HL-60 (cell line): Measurements from ENCODE around the gene TACC3.
A peak's percentile ranks its signal among the peaks of the same experiment; 100 is the strongest.

Experiments
- DNase-seq, 2 experiments: peaks; one replicate each; pipeline ENCODE4 v3.0.0-alpha.2; 2010 to 2020; ENCODE audit warnings: low read depth in 1 of 2, low spot score in 1 of 2
- H3K27ac ChIP-seq: fragments of 250-450 bp; sonication (Bioruptor Pico); replicated peaks from 2 replicates; pipeline ENCODE4 v1.5.1; 2020; ENCODE audit warnings: mild to moderate bottlenecking, moderate library complexity
- H3K27me3 ChIP-seq: fragments of 250-450 bp; sonication (Bioruptor Pico); 2 replicates; pipeline ENCODE4 v1.5.1; 2021; ENCODE audit warnings: mild to moderate bottlenecking, moderate library complexity; ENCODE audit not compliant: insufficient read depth, poor library complexity, severe bottlenecking
- H3K4me3 ChIP-seq: replicated peaks from 2 replicates; pipeline ENCODE4 v1.5.1; 2011; ENCODE audit warnings: mild to moderate bottlenecking, control low read depth, low read length; ENCODE audit not compliant: insufficient read depth
- GABPA ChIP-seq: IDR thresholded peaks from 2 replicates; pipeline ENCODE4 v1.6.1; 2012; ENCODE audit warnings: low read depth
- POLR2AphosphoS5 ChIP-seq: IDR thresholded peaks from 2 replicates; pipeline ENCODE4 v1.6.1; 2012; ENCODE audit warnings: low read depth
- SPI1 ChIP-seq: IDR thresholded peaks from 2 replicates; pipeline ENCODE4 v1.6.1; 2012; ENCODE audit warnings: low read depth, mild to moderate bottlenecking, borderline replicate concordance
- TF ChIP-seq, protein P1 (sequence below): IDR thresholded peaks from 2 replicates; pipeline ENCODE4 v1.6.1; 2012; ENCODE audit warnings: low read depth; ENCODE audit not compliant: insufficient replicate concordance
- TF ChIP-seq, protein P2 (sequence below): IDR thresholded peaks from one replicate; pipeline ENCODE4 v1.5.1; 2011; ENCODE audit warnings: low read length, control low read depth, inconsistent platforms; ENCODE audit not compliant: insufficient read depth

The TACC3 gene

DNA sequence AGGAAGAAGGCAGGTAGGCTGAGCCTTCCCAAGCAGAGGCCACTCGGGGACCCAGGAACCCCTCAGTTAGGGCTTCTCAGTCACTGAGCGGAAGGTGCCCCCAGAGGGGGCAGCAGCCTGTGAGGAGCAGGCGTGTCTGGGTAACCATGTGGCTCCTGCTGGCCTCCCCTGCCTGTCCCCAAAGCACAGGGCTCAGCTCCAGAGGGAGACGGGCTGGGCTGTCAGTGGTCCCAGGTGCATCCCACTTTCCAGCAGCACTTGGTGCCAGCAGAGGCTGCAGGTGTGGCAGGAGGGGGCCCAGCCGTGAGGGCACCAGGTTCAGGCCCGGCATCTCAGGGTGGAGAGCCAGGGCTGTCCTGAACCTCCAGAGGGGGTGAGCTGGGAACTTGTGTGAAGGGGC, 22.7 kb downstream of the TACC3 start:
- TF ChIP-seq POLR2AphosphoS5 (peak; percentile 45; the same call in 1 of the 2 replicates), GABPA (no peak)
- TF ChIP-seq, protein P1, sequence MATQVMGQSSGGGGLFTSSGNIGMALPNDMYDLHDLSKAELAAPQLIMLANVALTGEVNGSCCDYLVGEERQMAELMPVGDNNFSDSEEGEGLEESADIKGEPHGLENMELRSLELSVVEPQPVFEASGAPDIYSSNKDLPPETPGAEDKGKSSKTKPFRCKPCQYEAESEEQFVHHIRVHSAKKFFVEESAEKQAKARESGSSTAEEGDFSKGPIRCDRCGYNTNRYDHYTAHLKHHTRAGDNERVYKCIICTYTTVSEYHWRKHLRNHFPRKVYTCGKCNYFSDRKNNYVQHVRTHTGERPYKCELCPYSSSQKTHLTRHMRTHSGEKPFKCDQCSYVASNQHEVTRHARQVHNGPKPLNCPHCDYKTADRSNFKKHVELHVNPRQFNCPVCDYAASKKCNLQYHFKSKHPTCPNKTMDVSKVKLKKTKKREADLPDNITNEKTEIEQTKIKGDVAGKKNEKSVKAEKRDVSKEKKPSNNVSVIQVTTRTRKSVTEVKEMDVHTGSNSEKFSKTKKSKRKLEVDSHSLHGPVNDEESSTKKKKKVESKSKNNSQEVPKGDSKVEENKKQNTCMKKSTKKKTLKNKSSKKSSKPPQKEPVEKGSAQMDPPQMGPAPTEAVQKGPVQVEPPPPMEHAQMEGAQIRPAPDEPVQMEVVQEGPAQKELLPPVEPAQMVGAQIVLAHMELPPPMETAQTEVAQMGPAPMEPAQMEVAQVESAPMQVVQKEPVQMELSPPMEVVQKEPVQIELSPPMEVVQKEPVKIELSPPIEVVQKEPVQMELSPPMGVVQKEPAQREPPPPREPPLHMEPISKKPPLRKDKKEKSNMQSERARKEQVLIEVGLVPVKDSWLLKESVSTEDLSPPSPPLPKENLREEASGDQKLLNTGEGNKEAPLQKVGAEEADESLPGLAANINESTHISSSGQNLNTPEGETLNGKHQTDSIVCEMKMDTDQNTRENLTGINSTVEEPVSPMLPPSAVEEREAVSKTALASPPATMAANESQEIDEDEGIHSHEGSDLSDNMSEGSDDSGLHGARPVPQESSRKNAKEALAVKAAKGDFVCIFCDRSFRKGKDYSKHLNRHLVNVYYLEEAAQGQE = no peak
- H3K4me3 ChIP-seq = no peak overlapping the region

DNA sequence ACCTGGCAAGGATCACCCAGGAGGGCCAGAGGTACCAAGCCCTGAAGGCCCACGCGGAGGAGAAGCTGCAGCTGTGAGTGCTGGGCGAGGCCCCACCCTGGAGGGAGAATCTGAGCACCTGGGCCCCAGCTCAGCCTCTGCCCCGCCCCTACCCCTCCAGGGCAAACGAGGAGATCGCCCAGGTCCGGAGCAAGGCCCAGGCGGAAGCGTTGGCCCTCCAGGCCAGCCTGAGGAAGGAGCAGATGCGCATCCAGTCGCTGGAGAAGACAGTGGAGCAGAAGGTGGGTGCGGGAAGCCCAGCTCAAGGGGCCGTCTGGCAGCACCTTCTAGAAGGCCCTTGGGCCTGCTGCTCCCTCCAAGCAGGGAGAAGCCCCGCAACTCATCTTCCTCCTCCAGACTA, 23.2 kb downstream of the TACC3 start:
- no peaks in the 10 kb centered on the region for H3K27me3 ChIP-seq
- H3K4me3 ChIP-seq = no peak overlapping the region
- TF ChIP-seq SPI1 = no peak
- TF ChIP-seq, protein P2, sequence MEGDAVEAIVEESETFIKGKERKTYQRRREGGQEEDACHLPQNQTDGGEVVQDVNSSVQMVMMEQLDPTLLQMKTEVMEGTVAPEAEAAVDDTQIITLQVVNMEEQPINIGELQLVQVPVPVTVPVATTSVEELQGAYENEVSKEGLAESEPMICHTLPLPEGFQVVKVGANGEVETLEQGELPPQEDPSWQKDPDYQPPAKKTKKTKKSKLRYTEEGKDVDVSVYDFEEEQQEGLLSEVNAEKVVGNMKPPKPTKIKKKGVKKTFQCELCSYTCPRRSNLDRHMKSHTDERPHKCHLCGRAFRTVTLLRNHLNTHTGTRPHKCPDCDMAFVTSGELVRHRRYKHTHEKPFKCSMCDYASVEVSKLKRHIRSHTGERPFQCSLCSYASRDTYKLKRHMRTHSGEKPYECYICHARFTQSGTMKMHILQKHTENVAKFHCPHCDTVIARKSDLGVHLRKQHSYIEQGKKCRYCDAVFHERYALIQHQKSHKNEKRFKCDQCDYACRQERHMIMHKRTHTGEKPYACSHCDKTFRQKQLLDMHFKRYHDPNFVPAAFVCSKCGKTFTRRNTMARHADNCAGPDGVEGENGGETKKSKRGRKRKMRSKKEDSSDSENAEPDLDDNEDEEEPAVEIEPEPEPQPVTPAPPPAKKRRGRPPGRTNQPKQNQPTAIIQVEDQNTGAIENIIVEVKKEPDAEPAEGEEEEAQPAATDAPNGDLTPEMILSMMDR = no peak
- TF ChIP-seq, protein P1 = no peak
- TF ChIP-seq GABPA = no peak
- no peak for TF ChIP-seq POLR2AphosphoS5
- DNase-seq = no peak
- no peak overlapping the region for H3K27ac ChIP-seq

More for the DNA sequence above, 22.7 kb downstream of the TACC3 start:
- DNase-seq = no peak
- no peak overlapping the region for H3K27ac ChIP-seq
- no peaks in the 10 kb centered on the region for H3K27me3 ChIP-seq

DNA sequence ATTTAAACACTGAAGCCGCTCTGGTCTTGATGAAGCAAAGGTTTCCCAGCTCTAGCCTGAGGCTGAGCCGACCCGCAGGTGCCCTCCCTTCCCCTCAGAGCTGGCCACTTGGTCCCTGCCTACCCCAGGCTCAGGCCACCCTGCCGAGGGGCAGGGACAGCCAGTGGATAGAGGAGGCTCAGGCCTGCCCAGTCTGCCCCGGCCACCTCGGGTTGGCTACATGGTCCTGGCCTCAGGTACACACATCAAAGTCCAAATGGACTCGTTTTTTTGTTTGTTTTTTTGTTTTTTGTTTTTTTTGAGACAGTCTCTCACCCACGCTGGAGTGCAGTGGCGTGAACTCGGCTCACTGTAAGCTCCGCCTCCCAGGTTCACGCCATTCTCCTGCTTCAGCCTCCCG, 23.8 kb downstream of the TACC3 start:
- no peak overlapping the region for H3K27ac ChIP-seq

More for the DNA sequence above, 23.8 kb downstream of the TACC3 start:
- no peak overlapping the region for H3K4me3 ChIP-seq
- DNase-seq = no peak
- TF ChIP-seq SPI1 (no peak), POLR2AphosphoS5 (no peak; the same call in 1 of the 2 replicates), GABPA (no peak)
- TF ChIP-seq, protein P1 = no peak
- TF ChIP-seq, protein P2 = no peak
- no peaks in the 10 kb centered on the region for H3K27me3 ChIP-seq
